ENCODE results near the gene LY6G6C.
"Not testable (repeated sequence)": the region's sequence is repeated elsewhere in the genome, so short reads cannot be mapped to it uniquely, and the experiment has no call there.

Gene LY6G6C

GRCh38 chr6:31727034-31727716 is 5.6 kb upstream of the LY6G6C start:
- DNase-seq = no peak

DNA sequence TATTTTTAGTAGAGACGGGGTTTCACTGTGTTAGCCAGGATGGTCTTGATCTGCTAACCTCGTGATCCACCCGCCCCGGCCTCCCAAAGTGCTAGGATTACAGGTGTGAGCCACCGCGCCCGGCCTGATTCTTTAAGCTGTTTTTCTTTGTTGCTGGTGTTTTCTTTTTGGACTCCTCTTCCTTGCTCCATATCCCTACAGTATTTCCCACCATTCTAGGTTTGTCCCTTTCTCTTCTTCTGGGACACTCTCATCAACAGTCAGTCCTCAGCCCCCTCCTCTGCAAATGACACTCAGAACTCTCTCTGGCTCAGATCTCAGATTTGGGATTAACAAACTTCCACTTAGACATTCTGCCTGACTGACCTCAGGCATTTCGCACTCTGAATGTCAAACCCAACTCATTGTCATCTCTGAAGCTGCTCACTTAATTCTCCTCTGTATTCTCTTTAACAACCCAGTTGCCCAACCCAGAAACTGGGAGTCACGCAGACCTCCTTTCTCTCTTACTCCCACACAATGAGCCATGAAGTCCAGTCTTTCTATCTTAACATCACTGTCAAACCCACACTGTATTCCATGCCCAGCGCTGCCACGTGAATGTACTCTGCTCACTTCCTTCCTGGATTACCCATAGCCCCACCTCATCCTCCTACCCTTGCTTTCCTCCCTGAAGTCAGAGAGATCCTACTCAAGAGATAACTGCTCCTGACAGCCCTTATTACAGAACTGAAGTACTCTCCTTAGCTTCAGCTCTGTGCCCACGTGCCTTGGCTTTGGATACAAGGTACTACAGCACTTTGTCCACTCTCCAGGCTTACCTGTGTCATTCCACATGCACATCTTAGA is 4.2 kb upstream of the LY6G6C start:
- no peak for DNase-seq

DNA sequence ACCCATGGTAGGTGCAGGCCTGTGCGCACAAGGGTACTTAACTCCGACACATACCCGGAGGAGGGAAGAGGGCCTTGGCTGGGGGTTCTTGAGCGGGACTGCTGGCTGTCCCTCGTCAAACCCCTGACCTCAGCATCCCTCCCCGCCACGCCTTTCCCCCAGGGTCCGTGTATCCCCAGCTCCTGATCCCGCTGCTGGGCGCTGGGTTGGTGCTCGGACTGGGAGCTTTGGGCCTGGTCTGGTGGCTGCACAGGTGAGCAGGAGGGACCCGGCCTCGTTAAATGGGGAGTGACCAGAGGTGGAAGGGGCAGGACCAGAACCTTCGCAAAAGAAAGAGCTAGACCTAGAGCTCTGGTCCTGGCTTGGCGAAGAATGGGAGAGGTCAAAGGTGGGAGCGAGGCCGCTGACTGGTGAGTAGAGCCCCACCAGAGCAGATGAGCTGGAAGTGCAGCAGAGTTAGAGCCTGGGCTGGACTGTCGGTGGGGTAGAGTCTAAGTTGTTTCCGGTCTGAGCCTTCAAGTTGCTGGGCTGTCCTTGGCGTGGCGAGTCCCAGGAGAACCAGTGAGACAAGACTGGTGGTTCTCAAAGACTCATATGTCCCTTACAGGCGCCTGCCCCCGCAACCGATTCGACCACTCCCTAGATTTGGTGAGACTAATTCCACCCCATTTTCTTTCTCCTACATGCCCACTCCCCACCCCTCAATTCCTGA is 2.6 kb upstream of the LY6G6C start:
- DNase-seq = no peak

GRCh38 chr6:31723245-31723979 is 1.9 kb upstream of the LY6G6C start, which contains the start of gene MPIG6B:
Gene MPIG6B (plus strand): TSS chr6:31723373. CDS start chr6:31723384, 11 bp downstream.
- no peak for DNase-seq

- DNase-seq = no peak
Measured at GRCh38 chr6:31722173-31722572, 627 bp upstream of the LY6G6C start.

GRCh38 chr6:31720196-31720770 is 1.3 kb downstream of the LY6G6C start:
- DNase-seq = no peak

DNA sequence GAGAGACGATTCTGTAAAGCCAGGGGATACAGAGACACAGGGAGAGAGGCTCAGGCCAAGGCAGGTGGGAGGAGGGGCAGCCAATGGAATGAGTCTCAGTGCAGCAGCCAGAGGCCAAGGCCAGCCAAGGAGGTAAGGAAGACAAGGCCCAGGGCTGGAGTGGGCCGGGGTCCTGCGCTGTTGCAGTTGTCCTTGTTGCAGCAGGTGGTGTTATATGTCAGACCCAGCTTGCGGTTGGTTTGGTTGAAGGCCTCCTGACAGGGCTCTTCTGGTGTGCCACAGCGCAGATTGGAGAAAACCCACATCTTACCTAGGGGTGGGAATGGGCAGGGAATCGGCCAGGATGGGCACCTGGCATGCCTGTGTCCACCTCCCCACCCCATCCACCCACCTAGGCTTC is 2.5 kb downstream of the LY6G6C start:
- DNase-seq = no peak

DNA sequence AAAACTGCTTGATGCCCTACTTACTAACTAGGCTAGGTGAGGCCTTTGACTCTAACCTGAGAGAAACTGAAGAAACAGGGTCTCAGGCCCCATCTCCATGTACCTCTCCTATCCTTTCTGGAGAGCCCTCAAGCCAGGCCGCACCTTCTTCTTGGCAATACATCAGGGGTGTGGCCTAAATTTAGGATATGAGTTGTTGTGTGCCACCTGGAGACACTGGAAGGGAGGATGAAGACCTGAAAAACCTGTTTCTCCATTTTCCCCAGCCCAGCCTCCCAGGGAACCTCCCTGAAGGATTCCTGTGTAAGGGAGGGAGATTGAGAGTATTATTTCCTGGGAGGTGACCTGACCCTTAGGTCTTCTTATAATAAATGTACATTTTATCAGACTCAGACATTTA is 3.3 kb downstream of the LY6G6C start:
- DNase-seq = no peak

DNA sequence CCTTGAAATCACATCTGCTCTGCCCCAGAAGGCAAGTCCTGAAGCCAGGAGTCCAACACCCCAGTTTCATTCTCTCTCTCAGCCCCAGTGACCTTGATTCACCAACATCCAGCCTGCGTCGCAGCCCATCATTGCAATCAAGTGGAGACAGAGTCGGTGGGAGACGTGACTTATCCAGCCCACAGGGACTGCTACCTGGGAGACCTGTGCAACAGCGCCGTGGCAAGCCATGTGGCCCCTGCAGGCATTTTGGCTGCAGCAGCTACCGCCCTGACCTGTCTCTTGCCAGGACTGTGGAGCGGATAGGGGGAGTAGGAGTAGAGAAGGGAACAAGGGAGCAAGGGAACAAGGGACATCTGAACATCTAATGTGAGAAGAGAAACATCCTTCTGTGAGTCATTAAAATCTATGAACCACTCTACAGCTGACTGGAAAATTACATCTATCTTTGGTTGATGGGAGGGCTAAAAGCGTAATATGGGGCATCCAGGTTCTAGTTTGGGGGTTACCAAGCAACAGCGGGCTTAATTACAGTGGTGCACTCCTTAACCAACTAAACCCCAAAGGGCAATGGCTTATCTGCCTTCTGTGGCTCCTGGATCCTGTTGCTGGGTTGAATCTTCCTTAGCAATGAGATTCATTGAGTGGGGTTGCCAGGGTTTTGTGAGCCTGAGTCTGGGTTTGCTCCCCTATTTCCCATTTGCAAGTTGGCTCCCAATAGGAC is 3.9 kb downstream of the LY6G6C start:
- DNase-seq = no peak

- DNase-seq = no peak
Measured at GRCh38 chr6:31715022-31715958, 6.3 kb downstream of the LY6G6C start, which contains the start of gene LY6G6D. Gene LY6G6D (plus strand): TSS chr6:31715348. CDS start chr6:31715356, 8 bp downstream.

GRCh38 chr6:31713991-31714684 is 7.4 kb downstream of the LY6G6C start:
- DNase-seq = no peak

GRCh38 chr6:31713465-31713864 is 8.1 kb downstream of the LY6G6C start:
- no peak for DNase-seq

GRCh38 chr6:31712296-31712695 is 9.2 kb downstream of the LY6G6C start:
- no peak for DNase-seq

- no peak for DNase-seq
Measured at GRCh38 chr6:31711233-31711632, 10.3 kb downstream of the LY6G6C start.

DNA sequence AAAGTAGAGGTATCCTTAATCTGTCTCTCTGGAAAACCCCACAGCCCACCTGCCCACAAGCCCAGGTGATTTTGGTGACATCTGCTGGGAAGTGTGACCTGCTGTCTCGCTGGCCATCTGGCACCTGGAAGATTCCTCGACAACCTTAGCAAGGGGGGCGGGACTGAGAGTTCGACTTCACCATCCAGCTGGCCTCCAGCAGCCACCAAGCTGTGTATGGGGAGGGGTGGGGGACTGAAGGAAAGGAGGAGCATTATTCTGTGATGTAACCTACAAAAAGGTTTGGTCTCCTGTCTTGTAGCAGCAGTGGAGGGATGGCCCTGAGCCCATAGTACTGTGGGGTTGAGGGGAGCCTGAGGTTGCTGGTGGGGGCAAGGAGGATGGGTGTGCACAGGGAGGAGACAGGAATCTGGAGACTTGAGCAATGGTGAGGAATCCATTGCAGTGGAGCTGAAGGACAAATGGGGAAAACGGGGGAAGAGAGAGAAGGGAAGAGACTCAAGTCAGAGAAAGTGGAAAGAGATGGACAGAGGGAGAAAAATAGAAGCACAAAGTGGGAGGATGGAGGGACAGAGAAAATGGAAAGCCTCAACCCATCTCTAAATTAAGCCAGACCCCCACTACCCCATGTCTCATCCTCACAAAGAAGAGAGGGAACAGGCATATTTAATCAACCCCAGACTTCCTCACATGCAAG is 10.9 kb downstream of the LY6G6C start:
- no peak for DNase-seq

DNA sequence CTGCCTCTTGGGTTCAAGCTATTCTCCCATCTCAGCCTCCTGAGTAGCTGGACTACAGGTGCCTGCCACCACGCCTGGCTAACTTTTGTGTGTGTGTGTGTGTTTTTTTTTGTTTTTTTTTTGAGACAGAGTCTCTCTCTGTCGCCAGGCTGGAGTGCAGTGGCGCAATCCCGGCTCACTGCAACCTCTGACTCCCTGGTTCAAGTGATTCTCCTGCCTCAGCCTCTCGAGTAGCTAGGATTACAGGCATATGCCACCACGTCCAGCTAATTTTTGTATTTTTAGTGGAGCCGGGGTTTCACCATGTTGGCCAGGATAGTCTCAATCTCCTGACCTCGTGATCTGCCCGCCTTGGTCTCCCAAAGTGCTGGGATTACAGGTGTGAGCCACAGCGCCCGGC is 12.4 kb downstream of the LY6G6C start:
- DNase-seq = not testable (repeated sequence)

- no peak for DNase-seq
Measured at GRCh38 chr6:31708224-31708623, 13.3 kb downstream of the LY6G6C start.

DNA sequence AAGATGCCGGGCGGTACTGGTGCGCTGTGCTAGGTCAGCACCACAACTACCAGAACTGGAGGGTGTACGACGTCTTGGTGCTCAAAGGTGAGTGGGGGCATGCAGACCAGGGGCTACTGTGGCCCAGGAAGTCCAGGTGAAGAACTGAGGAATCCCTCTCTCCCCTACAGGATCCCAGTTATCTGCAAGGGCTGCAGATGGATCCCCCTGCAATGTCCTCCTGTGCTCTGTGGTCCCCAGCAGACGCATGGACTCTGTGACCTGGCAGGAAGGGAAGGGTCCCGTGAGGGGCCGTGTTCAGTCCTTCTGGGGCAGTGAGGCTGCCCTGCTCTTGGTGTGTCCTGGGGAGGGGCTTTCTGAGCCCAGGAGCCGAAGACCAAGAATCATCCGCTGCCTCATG is 13.8 kb downstream of the LY6G6C start:
- no peak for DNase-seq

GRCh38 chr6:31706599-31706998 is 14.9 kb downstream of the LY6G6C start, which contains the start of gene LY6G6F:
Gene LY6G6F (plus strand): TSS chr6:31706866. CDS start chr6:31706907, 41 bp downstream.
- DNase-seq = no peak

All from fibroblast of skin of back (primary cell).